ENCODE results near the gene DDAH1. TPM values are rescaled to one million over a fixed set of nuclear protein-coding genes. Genes with fewer than 3 reads are reported as not detected.

Gene DDAH1
- total and polyA plus RNA-seq, 4 donors = 25.8 to 42.7 (median 31.7) TPM

GRCh38 chr1:85406081-85406480 lies 58.9 kb downstream of the DDAH1 start:
- no peaks in the 10 kb centered on the region for H3K36me3 ChIP-seq (ENCODE audit: control insufficient read depth in 4 of 4, insufficient read depth in 3 of 4, low read depth in 1 of 4, low read length in 3 of 4)
- no peaks in the 10 kb centered on the region for H3K27me3 ChIP-seq (ENCODE audit: control insufficient read depth in 4 of 4, insufficient read depth in 4 of 4, low read length in 3 of 4)
- WGBS = 42% methylated on average over 1 of the region's 1 CpG
- TF ChIP-seq HNF4G (IDR thresholded peaks at IDR 0.05) (no peak), YY1 (IDR thresholded peaks at IDR 0.05) (no peak), ATF3 (IDR thresholded peaks at IDR 0.05) (no peak), RXRA (IDR thresholded peaks at IDR 0.05) (no peak), RAD21 (IDR thresholded peaks at IDR 0.05) (no peak), REST (IDR thresholded peaks at IDR 0.05) (no peak), HNF4A (conservative IDR thresholded peaks at IDR 0.05) (no peak), EGR1 (IDR thresholded peaks at IDR 0.05; ENCODE audit: low read depth in 2 of 2) (no peak), NR2F2 (IDR thresholded peaks at IDR 0.05) (no peak), FOXA1 (IDR thresholded peaks at IDR 0.05) (no peak), GABPA (IDR thresholded peaks at IDR 0.05 in 1 of 2, conservative IDR thresholded peaks at IDR 0.05 in 1 of 2) (no peak), TAF1 (conservative IDR thresholded peaks at IDR 0.05) (no peak), JUND (IDR thresholded peaks at IDR 0.05) (no peak), FOXA2 (IDR thresholded peaks at IDR 0.05) (no peak), SP1 (IDR thresholded peaks at IDR 0.05) (no peak)
- TF ChIP-seq, protein P1, sequence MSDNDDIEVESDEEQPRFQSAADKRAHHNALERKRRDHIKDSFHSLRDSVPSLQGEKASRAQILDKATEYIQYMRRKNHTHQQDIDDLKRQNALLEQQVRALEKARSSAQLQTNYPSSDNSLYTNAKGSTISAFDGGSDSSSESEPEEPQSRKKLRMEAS (IDR thresholded peaks at IDR 0.05) = no peak
- TF ChIP-seq, protein P2, sequence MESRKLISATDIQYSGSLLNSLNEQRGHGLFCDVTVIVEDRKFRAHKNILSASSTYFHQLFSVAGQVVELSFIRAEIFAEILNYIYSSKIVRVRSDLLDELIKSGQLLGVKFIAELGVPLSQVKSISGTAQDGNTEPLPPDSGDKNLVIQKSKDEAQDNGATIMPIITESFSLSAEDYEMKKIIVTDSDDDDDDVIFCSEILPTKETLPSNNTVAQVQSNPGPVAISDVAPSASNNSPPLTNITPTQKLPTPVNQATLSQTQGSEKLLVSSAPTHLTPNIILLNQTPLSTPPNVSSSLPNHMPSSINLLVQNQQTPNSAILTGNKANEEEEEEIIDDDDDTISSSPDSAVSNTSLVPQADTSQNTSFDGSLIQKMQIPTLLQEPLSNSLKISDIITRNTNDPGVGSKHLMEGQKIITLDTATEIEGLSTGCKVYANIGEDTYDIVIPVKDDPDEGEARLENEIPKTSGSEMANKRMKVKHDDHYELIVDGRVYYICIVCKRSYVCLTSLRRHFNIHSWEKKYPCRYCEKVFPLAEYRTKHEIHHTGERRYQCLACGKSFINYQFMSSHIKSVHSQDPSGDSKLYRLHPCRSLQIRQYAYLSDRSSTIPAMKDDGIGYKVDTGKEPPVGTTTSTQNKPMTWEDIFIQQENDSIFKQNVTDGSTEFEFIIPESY (IDR thresholded peaks at IDR 0.05) = no peak
- H3K27ac ChIP-seq (ENCODE audit: low read depth in 1 of 2, low read length in 2 of 2) = peak overlapping the region in 1 of 2 donors; percentile 41
- H3K9ac ChIP-seq (ENCODE audit: low read depth in 1 of 2, low read length in 2 of 2) = no peak overlapping the region
- H3K4me1 ChIP-seq (ENCODE audit: control insufficient read depth in 4 of 4, insufficient read depth in 4 of 4, low read length in 3 of 4) = peaks cover 4 to 39% (median 17%) of the 10 kb centered on the region in 4 donors
- no peak overlapping the region for H3K4me3 ChIP-seq (ENCODE audit: low read depth in 1 of 3, low read length in 3 of 3)
- no peak for DNase-seq (ENCODE audit: low spot score)
- H3K9me3 ChIP-seq (ENCODE audit: control insufficient read depth in 4 of 4, low read length in 3 of 4) = no peaks in the 10 kb centered on the region

GRCh38 chr1:85404408-85404807 lies 60.6 kb downstream of the DDAH1 start:
- no peak overlapping the region for H3K9ac ChIP-seq (ENCODE audit: low read depth in 1 of 2, low read length in 2 of 2)
- no peaks in the 10 kb centered on the region for H3K36me3 ChIP-seq (ENCODE audit: control insufficient read depth in 4 of 4, insufficient read depth in 3 of 4, low read depth in 1 of 4, low read length in 3 of 4)
- H3K4me3 ChIP-seq (ENCODE audit: low read depth in 1 of 3, low read length in 3 of 3) = no peak overlapping the region
- DNase-seq (ENCODE audit: low spot score) = no peak
- H3K27ac ChIP-seq (ENCODE audit: low read depth in 1 of 2, low read length in 2 of 2) = peak overlapping the region; percentile 35 to 55
- no peaks in the 10 kb centered on the region for H3K9me3 ChIP-seq (ENCODE audit: control insufficient read depth in 4 of 4, low read length in 3 of 4)
- WGBS = 80% methylated on average over 5 of the region's 5 CpGs
- H3K27me3 ChIP-seq (ENCODE audit: control insufficient read depth in 4 of 4, insufficient read depth in 4 of 4, low read length in 3 of 4) = no peaks in the 10 kb centered on the region
- TF ChIP-seq, protein P2 (IDR thresholded peaks at IDR 0.05) = no peak
- no peak for TF ChIP-seq ATF3 (IDR thresholded peaks at IDR 0.05)
- TF ChIP-seq RAD21 (IDR thresholded peaks at IDR 0.05) = peak in 1 of 2 donors; percentile 10
- no peak for TF ChIP-seq HNF4G (IDR thresholded peaks at IDR 0.05)
- no peak for TF ChIP-seq FOXA1 (IDR thresholded peaks at IDR 0.05)
- no peak for TF ChIP-seq HNF4A (conservative IDR thresholded peaks at IDR 0.05)
- H3K4me1 ChIP-seq (ENCODE audit: control insufficient read depth in 4 of 4, insufficient read depth in 4 of 4, low read length in 3 of 4) = peaks cover 4 to 43% (median 20%) of the 10 kb centered on the region in 4 donors
